Fibroblast of skin of abdomen (primary cell): ENCODE data around the gene PGM2L1.
"Not testable (repeated sequence)": the region's sequence is repeated elsewhere in the genome, so short reads cannot be mapped to it uniquely, and the experiment has no call there.

Experiments
- DNase-seq: peaks from one replicate; pipeline ENCODE4 v3.0.0-alpha.2; 2013

Gene PGM2L1

GRCh38 chr11:74332291-74332690, 65.9 kb downstream of the PGM2L1 start:
- DNase-seq = no peak

- DNase-seq = not testable (repeated sequence)
These were observed 67.2 kb downstream of the PGM2L1 start for GRCh38 chr11:74331000-74331399.

GRCh38 chr11:74330075-74330858, 68.0 kb downstream of the PGM2L1 start:
- DNase-seq = peak; percentile 49

- DNase-seq = no peak
These were observed 71.2 kb downstream of the PGM2L1 start for GRCh38 chr11:74327076-74327475.

GRCh38 chr11:74326665-74327064, 71.6 kb downstream of the PGM2L1 start:
- no peak for DNase-seq

- peak; percentile 89 for DNase-seq
These were observed 72.3 kb downstream of the PGM2L1 start for GRCh38 chr11:74325649-74326645.

GRCh38 chr11:74322667-74323066, 75.6 kb downstream of the PGM2L1 start:
- DNase-seq = no peak

- peak; percentile 60 for DNase-seq
These were observed 76.6 kb downstream of the PGM2L1 start for GRCh38 chr11:74321487-74322188.

GRCh38 chr11:74320538-74320937, 77.7 kb downstream of the PGM2L1 start:
- peak; percentile 22 for DNase-seq

GRCh38 chr11:74319139-74319816, 79.0 kb downstream of the PGM2L1 start:
- peak; percentile 95 for DNase-seq

GRCh38 chr11:74318241-74318932, 79.8 kb downstream of the PGM2L1 start:
- peak; percentile 70 for DNase-seq

GRCh38 chr11:74316772-74317505, 81.3 kb downstream of the PGM2L1 start:
- peak; percentile 67 for DNase-seq

- no peak for DNase-seq
These were observed 85.9 kb downstream of the PGM2L1 start for GRCh38 chr11:74312326-74312725.

GRCh38 chr11:74311352-74311926, 86.8 kb downstream of the PGM2L1 start, which contains the start of gene P4HA3:
TSS of gene P4HA3 (minus strand) at chr11:74311640. CDS start at chr11:74311611, 29 bp downstream.
- DNase-seq = peak; percentile 62

GRCh38 chr11:74310857-74311256, 87.4 kb downstream of the PGM2L1 start:
- no peak for DNase-seq

GRCh38 chr11:74307434-74307833, 90.8 kb downstream of the PGM2L1 start:
- DNase-seq = peak; percentile 63

- DNase-seq = no peak
These were observed 91.6 kb downstream of the PGM2L1 start for GRCh38 chr11:74306435-74307175.

- DNase-seq = peak; percentile 44
These were observed 99.2 kb downstream of the PGM2L1 start for GRCh38 chr11:74299015-74299414.

- no peak for DNase-seq
These were observed 100.7 kb downstream of the PGM2L1 start for GRCh38 chr11:74297484-74297883.
